NCI-H82 treated with DMSO at 0.1 percent for 48 hours (cell line): Measurements from ENCODE around the gene B3GAT1.

Experiments used
- DNase-seq: peaks from one replicate; lab custom pipeline; 2025; ENCODE audit not compliant: unreplicated experiment; lab: John Stamatoyannopoulos, UW

The B3GAT1 gene

GRCh38 chr11:134413043-134413825 lies 1.2 kb upstream of the B3GAT1 start:
- no peak for DNase-seq

GRCh38 chr11:134410766-134411165 lies 1.3 kb downstream of the B3GAT1 start:
- no peak for DNase-seq

- DNase-seq = no peak
Observed at GRCh38 chr11:134409552-134410429, 2.3 kb downstream of the B3GAT1 start.

GRCh38 chr11:134407923-134408322 lies 4.1 kb downstream of the B3GAT1 start:
- no peak for DNase-seq

GRCh38 chr11:134407321-134407828 lies 4.7 kb downstream of the B3GAT1 start:
- DNase-seq = no peak

GRCh38 chr11:134406264-134407185 lies 5.5 kb downstream of the B3GAT1 start:
- no peak for DNase-seq

- no peak for DNase-seq
Observed at GRCh38 chr11:134405841-134406240, 6.2 kb downstream of the B3GAT1 start.

- DNase-seq = no peak
Observed at GRCh38 chr11:134405436-134405835, 6.6 kb downstream of the B3GAT1 start.

GRCh38 chr11:134404575-134405341 lies 7.3 kb downstream of the B3GAT1 start:
- DNase-seq = no peak

- DNase-seq = no peak
Observed at GRCh38 chr11:134402910-134403309, 9.1 kb downstream of the B3GAT1 start.

- DNase-seq = no peak
Observed at GRCh38 chr11:134401825-134402809, 9.9 kb downstream of the B3GAT1 start.

GRCh38 chr11:134399996-134400395 lies 12.0 kb downstream of the B3GAT1 start:
- DNase-seq = no peak

GRCh38 chr11:134399293-134399654 lies 12.8 kb downstream of the B3GAT1 start:
- no peak for DNase-seq

- no peak for DNase-seq
Observed at GRCh38 chr11:134398644-134399292, 13.3 kb downstream of the B3GAT1 start.

GRCh38 chr11:134398079-134398444 lies 14.0 kb downstream of the B3GAT1 start:
- DNase-seq = no peak

GRCh38 chr11:134397304-134398078 lies 14.6 kb downstream of the B3GAT1 start:
- no peak for DNase-seq

- no peak for DNase-seq
Observed at GRCh38 chr11:134395002-134395401, 17.0 kb downstream of the B3GAT1 start.

GRCh38 chr11:134394311-134394710 lies 17.7 kb downstream of the B3GAT1 start:
- DNase-seq = no peak
